ENCODE data around the gene DNAI7.

- no peak for TF ChIP-seq SMC3 (IDR thresholded peaks at IDR 0.05; ENCODE audit: low read depth, low read length)
- TF ChIP-seq, protein P1, sequence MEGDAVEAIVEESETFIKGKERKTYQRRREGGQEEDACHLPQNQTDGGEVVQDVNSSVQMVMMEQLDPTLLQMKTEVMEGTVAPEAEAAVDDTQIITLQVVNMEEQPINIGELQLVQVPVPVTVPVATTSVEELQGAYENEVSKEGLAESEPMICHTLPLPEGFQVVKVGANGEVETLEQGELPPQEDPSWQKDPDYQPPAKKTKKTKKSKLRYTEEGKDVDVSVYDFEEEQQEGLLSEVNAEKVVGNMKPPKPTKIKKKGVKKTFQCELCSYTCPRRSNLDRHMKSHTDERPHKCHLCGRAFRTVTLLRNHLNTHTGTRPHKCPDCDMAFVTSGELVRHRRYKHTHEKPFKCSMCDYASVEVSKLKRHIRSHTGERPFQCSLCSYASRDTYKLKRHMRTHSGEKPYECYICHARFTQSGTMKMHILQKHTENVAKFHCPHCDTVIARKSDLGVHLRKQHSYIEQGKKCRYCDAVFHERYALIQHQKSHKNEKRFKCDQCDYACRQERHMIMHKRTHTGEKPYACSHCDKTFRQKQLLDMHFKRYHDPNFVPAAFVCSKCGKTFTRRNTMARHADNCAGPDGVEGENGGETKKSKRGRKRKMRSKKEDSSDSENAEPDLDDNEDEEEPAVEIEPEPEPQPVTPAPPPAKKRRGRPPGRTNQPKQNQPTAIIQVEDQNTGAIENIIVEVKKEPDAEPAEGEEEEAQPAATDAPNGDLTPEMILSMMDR (IDR thresholded peaks at IDR 0.05), result no peak
- no peak for TF ChIP-seq GABPA (IDR thresholded peaks at IDR 0.05; ENCODE audit: low read depth)
- TF ChIP-seq RFX5 (IDR thresholded peaks at IDR 0.05; ENCODE audit: low read length), result no peak
- no peak for TF ChIP-seq EP300 (IDR thresholded peaks at IDR 0.05; ENCODE audit: borderline replicate concordance in 1 of 2, low read depth in 1 of 2, low read length in 1 of 2)
- no peak for TF ChIP-seq TCF12 (IDR thresholded peaks at IDR 0.05)
- TF ChIP-seq SIN3A (IDR thresholded peaks at IDR 0.05; ENCODE audit: borderline replicate concordance, low read depth, low read length), result no peak
- no peak for TF ChIP-seq NRF1 (IDR thresholded peaks at IDR 0.05; ENCODE audit: low read depth, low read length)
- TF ChIP-seq EZH2phosphoT487 (IDR thresholded peaks at IDR 0.05; ENCODE audit: borderline replicate concordance, low read depth), result no peak
- no peak for TF ChIP-seq RAD21 (IDR thresholded peaks at IDR 0.05; ENCODE audit: low read length)
- no peak for TF ChIP-seq REST (IDR thresholded peaks at IDR 0.05; ENCODE audit: low read depth, low read length)
- TF ChIP-seq, protein P2, sequence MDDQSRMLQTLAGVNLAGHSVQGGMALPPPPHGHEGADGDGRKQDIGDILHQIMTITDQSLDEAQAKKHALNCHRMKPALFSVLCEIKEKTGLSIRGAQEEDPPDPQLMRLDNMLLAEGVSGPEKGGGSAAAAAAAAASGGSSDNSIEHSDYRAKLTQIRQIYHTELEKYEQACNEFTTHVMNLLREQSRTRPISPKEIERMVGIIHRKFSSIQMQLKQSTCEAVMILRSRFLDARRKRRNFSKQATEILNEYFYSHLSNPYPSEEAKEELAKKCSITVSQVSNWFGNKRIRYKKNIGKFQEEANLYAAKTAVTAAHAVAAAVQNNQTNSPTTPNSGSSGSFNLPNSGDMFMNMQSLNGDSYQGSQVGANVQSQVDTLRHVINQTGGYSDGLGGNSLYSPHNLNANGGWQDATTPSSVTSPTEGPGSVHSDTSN (IDR thresholded peaks at IDR 0.05), result no peak
Observed at GRCh38 chr12:25102402-25102801, 92.6 kb downstream of the DNAI7 start.

All from SK-N-SH (cell line).